GM21786 (cell line): ENCODE data around the gene TAS2R39.
"Not testable (repeated sequence)": the region's sequence is repeated elsewhere in the genome, so short reads cannot be mapped to it uniquely, and the experiment has no call there.

Experiments used
- ATAC-seq: cut with Tn5 transposase; IDR thresholded peaks from one replicate; pipeline ENCODE4 v1.9.1; 2021; ENCODE audit not compliant: unreplicated experiment

Gene TAS2R39

GRCh38 chr7:143183024-143183423 lies at the start of gene TAS2R39:
Gene TAS2R39 (plus strand): TSS chr7:143183419. CDS start chr7:143183419, 0 bp downstream.
- ATAC-seq = no peak

GRCh38 chr7:143147070-143147469 lies 36.1 kb upstream of the TAS2R39 start:
- ATAC-seq = no peak

- no peak for ATAC-seq
These were observed 35.2 kb upstream of the TAS2R39 start for GRCh38 chr7:143148050-143148449.

DNA sequence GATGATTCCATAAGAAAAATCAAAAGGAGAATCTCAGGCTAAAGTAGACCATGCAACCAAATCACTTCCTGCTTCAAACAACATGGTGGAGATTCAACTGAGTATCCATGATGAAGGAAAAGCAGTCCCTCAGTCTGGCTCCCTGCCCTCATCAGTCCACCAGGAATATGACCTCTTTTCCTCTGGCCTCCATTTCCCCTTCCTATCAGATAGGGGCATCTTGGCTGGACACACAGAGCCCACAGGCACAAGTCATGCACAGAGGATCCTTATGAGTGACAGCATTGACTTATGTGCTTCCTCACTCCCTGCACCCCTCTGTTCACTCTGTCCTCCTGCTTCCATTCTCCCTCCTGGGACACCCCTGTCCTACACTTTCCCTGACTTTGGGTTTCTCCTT lies 34.6 kb upstream of the TAS2R39 start:
- ATAC-seq = no peak

DNA sequence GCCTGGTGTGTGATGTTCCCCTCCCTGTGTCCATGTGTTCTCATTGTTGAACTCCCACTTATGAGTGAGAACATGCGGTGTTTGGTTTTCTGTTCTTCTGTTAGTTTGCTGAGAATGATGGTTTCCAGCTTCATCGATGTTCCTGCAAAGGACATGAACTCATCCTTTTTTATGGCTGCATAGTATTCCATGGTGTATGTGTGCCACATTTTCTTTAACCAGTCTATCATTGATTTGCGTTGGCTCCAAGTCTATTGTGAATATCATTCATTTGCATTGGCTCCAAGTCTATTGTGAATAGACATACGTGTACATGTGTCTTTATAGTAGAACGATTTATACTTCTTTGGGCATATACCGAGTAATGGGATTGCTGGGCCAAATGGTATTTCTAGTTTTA lies 32.5 kb upstream of the TAS2R39 start:
- ATAC-seq = not testable (repeated sequence)

DNA sequence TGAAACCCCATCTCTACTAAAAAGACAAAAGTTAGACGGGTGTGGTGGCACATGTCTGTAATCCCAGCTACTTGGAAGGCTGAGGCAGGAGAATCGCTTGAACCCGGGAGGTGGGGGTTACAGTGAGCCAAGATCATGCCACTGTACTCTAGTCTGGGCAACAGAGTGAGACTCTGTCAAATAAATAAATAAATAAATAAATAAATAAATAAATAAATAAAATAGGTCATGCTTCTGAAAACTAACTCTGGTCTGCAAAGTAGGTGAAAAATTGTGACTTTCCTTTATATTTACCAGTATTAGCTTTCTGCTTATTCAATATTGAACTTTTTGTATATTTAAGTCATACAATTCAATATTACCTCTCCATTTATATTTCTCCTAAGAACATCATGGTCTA lies 24.6 kb upstream of the TAS2R39 start:
- not testable (repeated sequence) for ATAC-seq

GRCh38 chr7:143171697-143172096 lies 11.5 kb upstream of the TAS2R39 start:
- ATAC-seq = no peak

GRCh38 chr7:143172354-143172753 lies 10.9 kb upstream of the TAS2R39 start:
- ATAC-seq = no peak

DNA sequence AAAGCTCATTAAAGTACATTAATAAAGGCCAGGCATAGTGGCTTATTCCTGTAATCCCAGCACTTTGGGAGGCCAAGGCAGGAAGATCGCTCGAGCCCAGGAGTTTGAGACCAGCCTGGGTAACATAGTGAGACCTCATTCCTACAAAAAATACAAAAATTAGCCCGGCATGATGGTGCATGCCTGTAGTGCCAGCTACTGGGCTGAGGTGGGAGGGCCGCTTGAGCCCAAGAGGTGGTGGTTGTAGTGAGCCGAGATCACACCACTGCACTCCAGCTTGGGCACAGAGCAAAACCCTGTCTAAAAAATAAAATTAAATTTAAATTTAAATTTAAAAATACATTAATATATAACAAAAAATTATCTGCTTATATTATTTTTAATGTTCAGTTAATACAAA lies 7.1 kb upstream of the TAS2R39 start:
- no peak for ATAC-seq

DNA sequence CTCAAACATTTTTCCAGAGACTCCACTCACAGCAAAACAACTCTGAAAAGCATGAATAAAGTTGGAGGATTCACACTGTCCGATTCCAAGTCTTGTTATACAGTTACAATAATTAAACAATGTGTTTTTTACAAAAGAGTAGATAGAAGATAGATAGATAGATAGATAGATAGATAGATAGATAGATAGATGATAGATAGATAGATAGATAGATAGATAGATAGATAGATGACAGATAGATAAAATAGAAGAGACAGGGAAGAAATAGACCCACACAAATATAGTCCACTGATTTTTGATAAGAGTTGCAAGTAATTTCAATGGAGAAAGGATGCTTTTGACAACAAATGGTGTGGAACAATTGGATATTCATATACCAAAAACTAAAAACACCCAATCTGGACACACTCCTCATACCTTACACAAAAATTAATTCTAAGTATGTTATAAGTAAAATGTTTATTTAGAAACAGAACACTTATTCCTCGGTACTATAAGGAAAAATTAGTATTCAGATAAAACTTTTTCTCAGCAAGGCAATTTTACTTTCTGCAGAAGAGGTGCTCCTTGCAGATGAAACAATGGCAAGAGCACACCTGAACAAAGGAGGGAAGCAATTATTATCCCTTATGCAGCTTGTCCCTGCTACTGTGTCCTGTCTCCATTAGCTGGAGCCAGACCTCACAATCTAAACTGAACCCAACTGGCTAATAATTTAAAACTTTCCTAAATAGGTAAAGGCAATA lies 5.7 kb upstream of the TAS2R39 start:
- ATAC-seq = no peak

DNA sequence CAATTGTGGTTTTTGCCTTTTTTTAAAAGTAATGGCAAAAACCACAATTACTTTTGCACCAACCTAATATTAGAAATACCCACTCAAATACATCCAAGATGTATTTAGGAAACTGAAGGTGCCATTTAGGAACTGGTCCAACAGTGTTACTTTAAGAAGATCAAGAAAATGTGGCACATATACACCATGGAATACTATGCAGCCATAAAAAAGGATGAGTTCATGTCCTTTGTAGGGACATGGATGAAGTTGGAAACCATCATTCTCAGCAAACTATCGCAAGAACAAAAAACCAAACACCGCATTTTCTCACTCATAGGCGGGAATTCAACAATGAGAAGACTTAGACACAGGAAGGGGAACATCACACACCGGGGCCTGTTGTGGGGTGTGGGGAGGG lies 2.4 kb upstream of the TAS2R39 start:
- ATAC-seq = not testable (repeated sequence)

- no peak for ATAC-seq
These were observed 1.9 kb upstream of the TAS2R39 start for GRCh38 chr7:143181349-143181748.

DNA sequence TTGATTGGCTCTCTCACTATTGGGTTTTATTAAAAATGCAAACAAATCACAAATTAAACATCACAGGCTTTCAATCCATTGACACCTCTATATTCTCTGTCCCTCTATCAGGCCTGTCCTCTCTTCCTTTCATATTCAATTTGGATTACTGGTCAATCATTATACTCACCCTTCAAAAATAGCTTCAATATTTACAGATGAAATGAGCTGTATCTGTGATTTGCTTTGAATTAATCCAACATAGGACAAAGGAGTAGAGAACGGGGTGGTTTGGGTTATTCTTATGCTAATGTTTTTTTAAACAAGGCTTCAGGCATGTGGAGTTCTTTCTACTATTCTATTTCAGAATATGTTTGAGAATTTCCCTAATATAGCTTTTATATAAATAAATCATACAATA lies 2.3 kb downstream of the TAS2R39 start:
- no peak for ATAC-seq

DNA sequence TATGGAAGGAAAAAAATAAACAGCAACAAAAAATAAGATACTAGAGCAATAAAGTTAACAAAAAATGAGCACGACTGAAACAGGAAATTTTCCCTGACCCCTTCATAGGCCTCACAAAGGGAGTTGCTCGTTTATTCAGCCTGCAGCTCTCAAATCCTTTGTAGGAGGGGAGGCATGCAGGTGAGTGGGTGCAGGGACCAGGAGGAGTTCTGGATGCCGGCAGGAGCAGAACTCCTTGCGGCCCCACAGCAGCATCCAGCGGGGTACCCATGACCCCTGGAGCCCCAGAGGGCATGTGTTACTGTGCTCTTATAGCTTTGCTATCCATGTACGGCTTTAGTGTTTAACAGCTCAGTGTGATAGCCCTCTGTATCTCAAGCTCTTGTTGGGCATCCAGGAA lies 5.8 kb downstream of the TAS2R39 start:
- ATAC-seq = no peak

DNA sequence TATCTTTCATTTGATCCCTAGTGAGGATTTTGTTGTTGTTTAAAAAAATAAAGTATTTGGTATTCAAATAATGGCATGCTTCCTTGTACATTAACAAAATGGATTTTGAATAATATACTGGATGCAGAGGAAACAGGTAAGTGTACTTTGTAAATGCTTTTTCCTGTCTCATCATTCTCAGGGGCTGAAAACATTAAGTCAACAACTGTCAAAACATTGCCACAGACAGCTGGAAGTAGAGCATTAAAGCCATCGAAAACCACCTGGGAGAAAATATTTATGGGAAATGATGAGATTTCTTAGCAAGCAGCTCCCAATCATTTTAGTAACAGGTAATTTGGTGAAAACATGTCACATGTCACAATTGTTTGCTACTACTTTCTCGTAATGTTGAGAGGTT lies 10.7 kb downstream of the TAS2R39 start:
- ATAC-seq = no peak

DNA sequence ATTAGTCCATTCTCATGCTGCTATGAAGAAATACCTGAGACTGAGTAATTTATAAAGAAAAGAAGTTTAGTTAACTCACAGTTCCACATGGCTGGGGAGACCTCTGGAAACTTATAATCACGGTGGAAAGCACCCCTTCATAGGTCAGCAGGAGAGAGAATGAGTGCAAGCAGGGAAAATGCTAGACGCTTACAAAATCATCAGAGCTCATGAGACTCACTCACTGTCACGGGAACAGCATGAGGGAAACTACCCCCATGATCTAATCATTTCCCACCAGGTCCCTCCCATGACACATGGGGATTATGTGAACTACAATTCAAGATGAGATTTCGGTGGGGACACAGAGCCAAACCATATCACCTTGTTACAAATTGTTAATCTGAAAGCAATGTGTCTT lies 15.8 kb downstream of the TAS2R39 start:
- ATAC-seq = peak; percentile 71

DNA sequence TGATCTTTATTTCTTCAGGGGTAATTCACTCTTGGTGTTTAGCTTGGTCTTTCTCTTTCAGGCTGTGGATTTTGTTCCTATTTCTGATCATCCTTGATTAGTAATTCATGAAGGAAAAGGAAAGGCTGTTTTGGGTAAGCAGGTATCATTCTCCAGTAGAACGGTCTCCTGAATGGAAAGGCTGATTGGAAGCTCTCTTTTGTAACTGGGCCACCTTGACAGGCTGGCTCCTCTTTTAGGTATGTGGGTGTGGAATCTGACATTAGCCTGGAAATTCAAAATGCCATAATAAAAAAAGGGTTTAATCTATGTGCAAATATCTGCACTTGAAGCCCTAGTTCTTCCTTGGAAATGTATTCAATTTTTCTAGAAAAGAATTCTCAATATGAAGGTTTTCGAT lies 18.9 kb downstream of the TAS2R39 start:
- ATAC-seq = no peak

DNA sequence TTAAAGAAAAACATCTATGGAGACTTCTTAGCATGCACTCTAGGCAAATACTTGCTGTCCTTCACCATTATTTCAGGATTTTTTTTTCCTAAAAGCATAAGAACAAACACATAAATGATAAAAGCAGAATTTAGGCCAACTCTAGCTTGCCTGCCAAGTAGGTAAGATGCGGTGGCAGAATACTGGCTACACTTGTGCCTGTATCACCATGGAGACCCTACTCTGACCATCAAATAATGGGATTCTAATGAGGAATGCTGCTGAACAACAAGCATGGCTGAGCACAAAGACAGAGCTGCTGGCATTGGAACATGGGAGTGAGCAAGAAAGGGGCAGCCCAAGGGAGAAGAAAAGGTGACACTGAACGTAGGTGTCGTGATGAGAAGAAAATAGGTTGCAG lies 20.2 kb downstream of the TAS2R39 start:
- no peak for ATAC-seq

DNA sequence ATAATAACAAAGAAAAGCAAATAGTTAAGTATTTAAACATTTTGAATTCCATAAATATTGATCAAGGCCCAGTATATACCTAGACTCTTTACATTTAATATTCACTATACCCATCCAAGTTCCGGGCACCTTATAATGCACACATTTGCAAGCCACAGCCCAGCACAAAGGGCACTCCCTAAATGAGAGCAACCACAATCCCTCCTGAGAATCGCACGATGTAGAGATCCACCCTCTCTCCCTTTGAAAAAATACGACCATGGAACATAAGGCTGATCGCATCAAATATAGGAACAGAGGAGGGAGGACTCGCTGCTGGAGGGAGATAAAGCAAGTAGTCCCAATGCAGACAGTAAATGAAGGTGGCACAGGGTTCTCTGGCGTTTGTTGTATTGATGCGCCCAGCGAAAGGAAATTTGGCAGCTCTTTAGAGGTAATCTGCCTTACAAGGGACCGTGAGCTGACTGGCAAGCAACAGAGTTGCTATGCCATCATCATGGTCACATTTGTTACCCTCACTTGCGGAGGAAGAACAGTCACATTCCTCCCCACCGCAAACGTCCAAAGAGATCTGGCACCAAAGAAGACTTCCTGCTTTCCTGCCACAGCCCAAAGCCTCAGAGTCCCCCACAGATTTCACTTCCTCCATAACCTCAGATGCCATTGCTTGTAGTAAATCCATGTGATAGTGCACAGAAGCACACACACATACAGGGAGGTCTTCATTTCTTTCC lies 22.5 kb downstream of the TAS2R39 start:
- peak; percentile 87 for ATAC-seq

DNA sequence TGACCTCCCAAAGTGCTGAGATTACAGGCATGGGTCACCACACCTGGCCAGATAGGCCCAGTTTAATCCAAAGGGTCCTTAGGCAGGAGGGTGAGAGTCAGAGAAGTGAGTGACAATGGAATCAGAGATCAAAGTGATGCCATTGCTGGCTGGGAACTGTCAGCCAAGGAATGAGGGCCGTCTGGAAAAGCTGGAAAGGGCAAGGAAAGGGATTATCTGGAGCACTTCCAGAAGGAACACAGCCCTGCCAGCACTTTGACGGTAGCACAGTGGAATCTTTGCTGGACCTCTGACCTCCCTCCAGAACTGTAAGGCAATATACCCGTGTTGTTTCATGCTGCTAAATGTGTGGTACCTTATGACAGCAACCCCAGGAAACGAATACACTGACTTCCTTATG lies 27.3 kb downstream of the TAS2R39 start:
- ATAC-seq = no peak

- not testable (repeated sequence) for ATAC-seq
These were observed 30.3 kb downstream of the TAS2R39 start for GRCh38 chr7:143213478-143213877.
